ENCODE data around the gene EEF1AKMT1. TPM values are rescaled to one million over a fixed set of nuclear protein-coding genes. Genes with fewer than 3 reads are reported as not detected.

Gene EEF1AKMT1
- total RNA-seq, 1 experiment from 2014 or later, result 6.1 TPM

GRCh38 chr13:20699715-20700114, 74.0 kb downstream of the EEF1AKMT1 start:
- no peak overlapping the region for H2BK5ac ChIP-seq (ENCODE audit: insufficient read length, low read length)
- no peaks in the 10 kb centered on the region for H3K9me3 ChIP-seq (ENCODE audit: control insufficient read depth, low read depth, low read length)
- H4K5ac ChIP-seq (ENCODE audit: insufficient read length, low read depth, low read length), result no peak overlapping the region
- DNase-seq, result no peak
- Mint-ChIP-seq H3K27ac (no peak overlapping the region), H3K27me3 (ENCODE audit: low read depth) (peaks cover 35% of the 10 kb centered on the region), H3K36me3 (ENCODE audit: insufficient read depth in 1 of 3, low read depth in 3 of 3) (no peaks in the 10 kb centered on the region; a peak in 1 of 7 replicates), H3K4me1 (peaks cover 9 to 10% of the 10 kb centered on the region in 2 experiments), H3K4me3 (no peak overlapping the region), H3K9me3 (no peaks in the 10 kb centered on the region)
- no peaks in the 10 kb centered on the region for H4K20me1 ChIP-seq (ENCODE audit: control insufficient read depth, insufficient read depth, insufficient read length)
- H3K9ac ChIP-seq (ENCODE audit: extremely low read depth, insufficient read length, low read length), result no peak overlapping the region
- no peak overlapping the region for H3K4ac ChIP-seq (ENCODE audit: low read depth, low read length)
- no peak overlapping the region for H3K4me2 ChIP-seq (ENCODE audit: insufficient read depth, insufficient read length, low read length)
- H2BK12ac ChIP-seq (ENCODE audit: insufficient read length, low read depth, low read length), result no peak overlapping the region
- H3K23me2 ChIP-seq (ENCODE audit: insufficient read length, low read depth, low read length, poor library complexity, severe bottlenecking), result peaks cover 9% of the 10 kb centered on the region
- no peak for TF ChIP-seq CTCF (conservative IDR thresholded peaks at IDR 0.05)
- H2BK15ac ChIP-seq (ENCODE audit: low read depth, low read length), result no peak overlapping the region
- H2AFZ ChIP-seq (ENCODE audit: low read length), result no peak overlapping the region
- peaks cover 6% of the 10 kb centered on the region; the same call in 1 of the 2 replicates for H3K27me3 ChIP-seq (ENCODE audit: insufficient read depth, low read length)
- H3K23ac ChIP-seq (ENCODE audit: insufficient read length, low read depth, low read length), result no peak overlapping the region
- no peak overlapping the region for H4K91ac ChIP-seq (ENCODE audit: insufficient read length, low read depth, low read length)
- H2BK20ac ChIP-seq (ENCODE audit: low read depth, low read length, poor library complexity, severe bottlenecking), result no peak overlapping the region
- H2BK120ac ChIP-seq (ENCODE audit: low read depth, low read length, poor library complexity, severe bottlenecking), result no peak overlapping the region
- no peak overlapping the region for H4K8ac ChIP-seq (replicated peaks; ENCODE audit: insufficient read length, low read depth, low read length)
- WGBS (ENCODE audit: extremely low coverage, insufficient read length, low lambda C conversion rate), result no CpG with 5 or more reads among the region's 9 CpGs
- H2AK5ac ChIP-seq (ENCODE audit: insufficient read length, low read length), result no peak overlapping the region
- no peak overlapping the region for H3K27ac ChIP-seq (ENCODE audit: insufficient read length, low read depth, low read length)
- H3K4me1 ChIP-seq (ENCODE audit: insufficient read depth, low read length), result no peaks in the 10 kb centered on the region
- no peaks in the 10 kb centered on the region for H3K79me1 ChIP-seq (ENCODE audit: insufficient read depth, low read depth, low read length, poor library complexity, severe bottlenecking)
- H3K79me2 ChIP-seq (ENCODE audit: insufficient read depth, low read length), result no peaks in the 10 kb centered on the region
- H3K18ac ChIP-seq (ENCODE audit: insufficient read length, low read depth, low read length), result no peak overlapping the region
- H3K14ac ChIP-seq (ENCODE audit: insufficient read depth, low read length), result no peak overlapping the region
- H3K56ac ChIP-seq (ENCODE audit: insufficient read length, low read depth, low read length), result no peak overlapping the region
- H3T11ph ChIP-seq (ENCODE audit: low read length), result no peak overlapping the region

Data from H9 (cell line).